Measurements from ENCODE around the gene RTN4IP1.
A peak's percentile ranks its signal among the peaks of the same experiment; 100 is the strongest.
"Not testable (repeated sequence)": the region's sequence is repeated elsewhere in the genome, so short reads cannot be mapped to it uniquely, and the experiment has no call there.

RTN4IP1 gene

DNA sequence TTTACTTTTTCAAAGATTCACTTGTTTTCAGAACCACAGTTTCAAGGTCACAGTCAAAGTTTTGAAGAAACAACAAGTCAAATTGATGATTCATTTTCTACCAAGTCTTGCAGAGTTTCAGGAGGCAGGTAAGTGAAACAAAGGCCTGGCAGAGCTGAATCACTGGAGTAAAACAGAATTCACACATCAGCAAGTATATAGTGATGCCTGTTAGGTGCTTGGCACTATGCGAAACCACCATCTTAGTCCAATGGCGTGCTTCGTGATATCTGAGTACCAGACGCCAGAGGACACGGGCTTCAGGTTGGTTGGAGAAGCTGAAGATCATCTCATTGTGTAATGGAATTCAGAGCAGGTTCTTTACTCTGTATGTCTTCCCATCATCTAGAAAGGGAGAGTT, 75.9 kb downstream of the RTN4IP1 start:
- H3K27ac ChIP-seq, result no peak overlapping the region
- DNase-seq (ENCODE audit: low read depth, low spot score), result no peak

DNA sequence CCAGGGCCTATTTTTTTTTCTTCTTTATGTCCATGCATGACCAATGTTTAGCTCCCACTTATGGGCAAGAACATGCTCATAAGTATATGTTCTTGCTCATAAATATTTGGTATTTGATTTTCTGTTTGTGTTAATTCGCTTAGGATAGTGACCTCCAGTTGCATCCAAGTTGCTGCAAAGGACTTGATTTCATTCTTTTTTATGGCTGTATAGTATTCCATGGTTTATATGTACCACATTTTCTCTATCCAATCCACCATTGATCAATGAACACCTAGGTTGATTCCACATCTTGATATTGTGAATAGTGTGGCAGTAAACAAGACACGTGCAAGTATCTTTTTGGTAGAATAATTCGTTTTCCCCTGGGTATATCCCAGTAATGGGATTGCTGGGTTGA, 78.1 kb downstream of the RTN4IP1 start:
- no peak for DNase-seq (ENCODE audit: low read depth, low spot score)
- H3K27ac ChIP-seq, result no peak overlapping the region

DNA sequence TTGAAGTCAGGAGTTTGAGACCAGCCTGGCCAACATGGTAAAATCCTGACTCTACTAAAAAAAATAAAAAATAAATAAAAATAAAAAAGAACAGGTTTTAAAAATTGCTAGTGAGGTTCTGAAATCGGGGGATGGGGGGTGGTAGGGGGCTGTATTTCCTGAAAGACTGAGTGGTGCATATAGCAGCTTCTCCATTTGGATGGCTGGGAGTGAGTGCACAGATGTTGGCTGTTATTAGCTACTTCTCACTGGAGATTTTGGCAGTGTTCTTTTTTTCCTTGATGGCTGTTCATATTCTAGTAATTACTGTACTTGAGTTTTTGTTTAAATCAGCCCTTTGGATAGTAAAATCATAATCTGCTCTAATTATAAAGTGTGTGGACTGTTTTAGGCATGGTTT, 79.8 kb downstream of the RTN4IP1 start:
- H3K27ac ChIP-seq, result peak overlapping the region; percentile 98
- no peak for DNase-seq (ENCODE audit: low read depth, low spot score)

DNA sequence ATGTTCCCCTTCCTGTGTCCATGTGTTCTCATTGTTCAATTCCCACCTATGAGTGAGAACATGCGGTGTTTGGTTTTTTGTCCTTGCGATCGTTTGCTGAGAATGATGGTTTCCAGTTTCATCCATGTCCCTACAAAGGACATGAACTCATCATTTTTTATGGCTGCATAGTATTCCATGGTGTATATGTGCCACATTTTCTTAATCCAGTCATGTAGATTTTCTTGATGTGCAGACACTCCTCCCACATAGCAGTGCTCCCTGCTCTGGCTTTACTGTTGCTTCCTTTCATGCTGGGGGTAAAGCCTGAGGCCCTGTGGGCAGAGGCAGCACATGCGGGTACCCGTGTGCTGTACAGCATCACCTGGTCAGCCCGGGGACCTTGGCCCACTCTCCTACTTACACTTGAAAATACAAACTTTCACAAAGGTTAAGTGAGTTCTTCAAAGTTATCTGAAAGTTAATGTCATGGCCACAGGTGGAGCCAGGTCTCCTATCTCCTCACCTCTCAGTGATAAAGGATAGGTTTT, 80.3 kb downstream of the RTN4IP1 start:
- DNase-seq (ENCODE audit: low read depth, low spot score), result not testable (repeated sequence)
- peak overlapping the region; percentile 98 for H3K27ac ChIP-seq

DNA sequence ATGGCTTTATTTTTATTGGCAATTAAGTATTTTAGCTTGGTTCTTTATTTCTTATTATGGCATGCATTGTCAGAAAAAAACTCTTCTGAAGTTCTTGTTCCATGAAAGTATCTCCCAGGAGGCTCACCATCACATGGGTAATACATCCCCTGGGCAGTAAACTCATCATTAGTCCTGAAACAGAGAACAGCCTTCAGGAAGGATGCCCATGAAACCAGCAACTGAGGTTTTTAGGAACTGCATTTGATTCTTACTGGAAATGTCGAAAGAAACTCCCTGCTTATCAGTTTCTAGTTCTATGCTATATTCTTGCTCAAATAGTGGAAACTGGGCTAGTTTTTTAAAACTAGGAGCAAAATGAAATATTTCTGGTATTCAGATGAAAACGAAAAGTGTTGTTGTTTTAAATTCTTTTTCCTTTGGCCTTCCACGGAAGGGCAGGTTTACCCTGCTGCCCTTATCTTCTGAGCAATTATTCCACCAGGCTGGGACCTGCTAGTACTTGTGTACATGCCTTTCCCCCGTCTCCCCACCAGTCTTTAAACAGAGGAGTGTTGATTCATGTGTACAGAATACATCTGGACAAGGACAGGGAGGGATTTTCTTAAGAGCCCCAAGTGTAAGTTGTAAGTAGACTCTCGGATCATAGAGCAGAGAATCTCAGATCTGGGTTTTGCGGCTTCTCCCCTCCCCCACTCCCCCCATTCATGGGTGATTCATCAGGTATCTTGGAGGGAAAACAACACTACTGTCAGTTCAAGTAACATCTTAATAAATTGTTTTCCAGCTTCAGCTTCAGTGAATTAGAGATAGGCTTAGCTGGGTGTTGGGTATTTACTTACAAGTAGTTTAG, 81.5 kb downstream of the RTN4IP1 start:
- peak overlapping the region; percentile 98 for H3K27ac ChIP-seq
- DNase-seq (ENCODE audit: low read depth, low spot score), result peak; percentile 84

DNA sequence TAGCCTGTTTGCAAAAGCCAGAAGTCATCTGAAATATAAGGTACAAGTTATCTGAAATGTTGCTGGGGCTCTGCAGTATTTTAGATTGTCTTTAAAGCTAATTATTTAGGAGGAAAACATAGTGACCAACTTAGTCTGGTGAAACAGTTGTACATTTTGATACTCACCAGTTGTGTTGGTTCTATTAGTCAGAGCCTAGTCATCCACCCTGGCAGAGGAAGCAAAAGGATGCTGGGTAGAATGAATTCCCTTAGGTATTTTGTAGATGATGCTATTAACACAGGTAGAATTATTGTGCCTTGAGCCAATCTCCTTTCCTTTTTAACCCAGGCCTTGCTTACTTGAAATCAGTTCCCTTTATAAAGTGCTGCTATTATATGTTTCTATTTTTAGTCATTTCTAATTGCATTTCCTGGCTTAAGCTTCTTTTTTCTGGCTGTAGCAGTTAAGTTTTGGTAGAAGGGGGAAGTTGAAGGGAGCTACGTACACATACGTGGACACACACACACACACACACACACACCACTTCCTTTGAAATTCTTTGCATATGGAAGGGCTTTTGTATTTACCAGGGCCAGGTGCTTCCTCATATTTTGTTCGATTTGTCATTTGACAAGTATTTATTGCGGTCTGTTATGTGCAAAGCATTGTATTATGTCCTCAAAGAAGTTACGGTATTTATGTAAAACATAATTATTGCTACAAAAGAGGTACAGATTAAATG, 82.4 kb downstream of the RTN4IP1 start:
- DNase-seq (ENCODE audit: low read depth, low spot score), result peak; percentile 79

DNA sequence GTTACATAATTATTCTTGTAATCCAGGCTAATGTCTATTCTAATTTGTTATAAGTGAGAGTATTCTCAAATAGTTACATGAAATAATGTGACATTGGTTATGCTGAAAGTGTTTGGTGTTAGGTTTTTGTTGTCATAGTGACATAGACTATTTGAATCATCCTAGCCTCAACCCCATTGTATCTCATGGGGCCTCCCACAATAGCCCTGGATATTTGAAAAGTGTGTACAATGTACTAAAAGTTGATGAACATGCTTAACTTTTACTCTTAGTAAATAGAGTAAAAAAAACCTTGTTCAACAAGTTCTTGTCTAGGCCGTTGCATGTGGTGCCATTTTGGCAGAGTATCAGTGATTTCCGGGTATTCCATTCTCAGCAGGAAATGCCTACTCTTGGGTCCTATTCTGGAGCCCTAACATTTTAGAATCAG, 83.0 kb downstream of the RTN4IP1 start:
- no peak for DNase-seq (ENCODE audit: low read depth, low spot score)
- peak overlapping the region; percentile 98 for H3K27ac ChIP-seq

More for the DNA sequence above, 82.4 kb downstream of the RTN4IP1 start:
- H3K27ac ChIP-seq, result peak overlapping the region; percentile 98

DNA sequence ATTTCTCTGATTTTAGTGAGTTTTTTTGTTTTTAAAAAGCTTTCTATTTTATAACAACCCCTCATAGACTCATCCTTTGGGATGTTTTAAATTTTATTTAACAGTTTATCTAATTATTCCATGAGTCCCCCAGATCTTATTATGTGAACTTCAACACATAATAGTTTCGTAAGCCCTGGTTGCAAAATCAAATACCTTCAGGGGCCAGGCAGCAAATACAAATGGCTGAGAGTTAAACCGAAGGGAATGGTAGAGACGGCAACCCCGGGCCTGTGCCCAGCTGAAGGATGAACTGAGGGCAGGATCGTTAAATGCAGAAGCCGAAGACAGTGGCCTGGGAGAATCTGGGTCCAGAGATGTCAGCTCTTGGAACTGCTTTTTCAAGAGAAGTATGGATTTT, 88.4 kb downstream of the RTN4IP1 start:
- no peak overlapping the region for H3K27ac ChIP-seq
- no peak for DNase-seq (ENCODE audit: low read depth, low spot score)

DNA sequence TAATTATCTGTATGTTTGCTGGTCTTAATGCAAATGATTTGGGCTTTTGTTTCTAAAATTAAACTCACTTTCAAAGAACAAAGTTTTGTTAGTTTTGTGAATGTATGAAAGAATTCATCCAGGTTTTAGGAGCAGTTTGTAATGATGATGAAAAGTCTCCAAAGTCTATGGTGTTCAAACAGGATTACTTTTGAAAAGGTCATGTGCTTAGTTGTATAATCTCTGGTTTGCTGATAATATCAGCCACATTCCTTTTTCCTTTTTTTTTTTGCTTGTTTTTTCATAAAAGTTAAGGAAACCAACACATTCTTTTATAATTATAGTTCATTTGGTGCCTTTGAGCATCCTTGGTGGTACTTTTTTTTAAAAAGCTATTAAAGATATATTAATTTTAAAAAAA, 88.9 kb downstream of the RTN4IP1 start:
- no peak overlapping the region for H3K27ac ChIP-seq
- DNase-seq (ENCODE audit: low read depth, low spot score), result no peak

DNA sequence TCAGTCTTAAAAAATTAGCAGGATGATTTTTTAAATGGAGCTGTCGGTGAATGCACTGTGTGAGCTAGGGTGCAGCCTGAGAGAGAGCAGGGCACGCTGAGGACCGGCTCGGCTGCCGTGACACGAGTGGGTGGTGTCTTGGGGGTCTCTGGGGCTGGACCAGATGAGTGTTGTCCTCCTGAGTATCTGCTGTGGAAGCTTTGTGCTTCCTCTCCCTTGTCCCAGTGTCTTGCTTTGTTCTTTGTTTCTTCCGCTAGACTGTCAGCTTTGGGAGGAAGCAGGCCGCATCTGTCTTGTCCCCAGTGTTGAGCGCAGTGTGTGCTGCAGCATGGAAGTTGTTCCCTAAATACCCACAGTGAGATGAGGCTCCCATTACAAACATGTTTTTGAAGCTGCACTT, 89.4 kb downstream of the RTN4IP1 start:
- no peak for DNase-seq (ENCODE audit: low read depth, low spot score)
- no peak overlapping the region for H3K27ac ChIP-seq

DNA sequence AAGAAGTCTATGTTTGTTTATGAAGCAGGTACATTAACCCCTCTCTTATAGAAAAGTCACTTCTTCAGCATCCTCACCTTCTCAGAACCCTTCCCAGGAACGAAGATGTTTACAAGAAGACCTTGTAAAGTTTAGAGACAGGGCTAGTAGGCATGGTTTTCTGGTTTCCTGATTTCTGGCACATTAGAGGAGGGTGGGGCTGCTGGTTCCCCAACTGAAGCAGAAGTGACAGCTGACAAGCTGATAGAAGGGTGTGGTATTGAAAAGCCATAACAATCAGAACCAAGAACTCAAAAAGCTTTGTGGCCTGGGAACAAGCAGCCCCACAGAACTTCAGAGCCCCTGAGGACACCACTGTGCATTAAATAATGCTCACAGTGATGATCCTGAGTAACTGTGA, 91.2 kb downstream of the RTN4IP1 start:
- no peak overlapping the region for H3K27ac ChIP-seq
- DNase-seq (ENCODE audit: low read depth, low spot score), result no peak

DNA sequence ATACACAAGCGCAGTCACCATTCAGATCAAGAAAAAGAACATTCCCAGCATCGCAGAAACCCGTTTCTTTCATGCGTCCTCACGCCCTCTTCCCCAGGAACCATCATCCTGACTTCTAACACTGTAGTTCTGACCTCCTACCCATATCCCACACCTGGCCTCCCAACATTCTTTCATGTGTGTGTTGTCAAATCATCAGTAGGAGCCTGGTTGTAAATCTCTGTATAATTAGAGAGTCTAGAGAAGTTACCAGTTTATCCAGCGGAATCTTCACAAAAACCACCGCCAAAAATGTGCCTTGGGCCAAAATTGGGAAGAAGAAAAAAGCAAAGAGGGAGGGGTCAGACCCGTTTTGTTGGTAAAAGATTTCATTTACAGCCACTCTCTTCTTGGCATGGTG, 91.6 kb downstream of the RTN4IP1 start:
- no peak for DNase-seq (ENCODE audit: low read depth, low spot score)
- H3K27ac ChIP-seq, result no peak overlapping the region

DNA sequence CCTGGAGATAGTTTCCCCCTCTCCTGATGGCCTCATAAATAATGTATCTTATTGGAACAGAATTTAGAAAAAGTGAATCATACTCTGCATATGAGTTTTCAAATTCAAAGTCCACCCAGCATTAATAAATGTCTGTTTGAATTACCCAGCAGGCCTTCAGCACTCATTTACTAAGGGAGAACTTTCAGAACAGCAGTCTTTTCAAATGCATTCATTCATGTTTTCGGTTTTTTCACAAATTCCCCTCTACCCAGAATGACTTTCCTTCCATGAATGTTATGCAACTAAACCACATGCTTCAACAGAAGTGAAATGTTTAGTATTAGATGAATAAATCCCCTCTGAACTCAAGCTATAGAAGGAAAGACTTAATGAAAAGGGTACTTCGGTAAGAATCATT, 92.4 kb downstream of the RTN4IP1 start:
- no peak for DNase-seq (ENCODE audit: low read depth, low spot score)
- H3K27ac ChIP-seq, result no peak overlapping the region

DNA sequence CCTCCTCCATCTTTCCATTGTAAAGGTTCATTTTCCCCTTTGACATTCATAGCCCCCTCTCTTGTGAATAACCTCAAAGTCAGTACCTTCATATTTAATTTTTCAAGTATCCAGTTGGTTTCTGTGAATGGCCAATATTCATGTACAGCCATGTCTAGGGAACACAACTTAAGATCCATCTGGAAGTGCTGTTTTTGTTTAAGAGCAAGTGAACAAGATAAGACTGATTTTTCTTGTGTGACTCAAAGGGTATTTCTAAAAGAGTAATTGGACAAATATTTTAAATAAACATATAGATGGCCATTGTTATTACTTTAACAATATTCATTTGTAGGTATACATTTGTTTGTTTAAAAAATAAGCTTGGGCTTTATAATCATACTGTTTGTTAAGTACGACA, 92.9 kb downstream of the RTN4IP1 start:
- peak overlapping the region; percentile 6 for H3K27ac ChIP-seq
- DNase-seq (ENCODE audit: low read depth, low spot score), result no peak

DNA sequence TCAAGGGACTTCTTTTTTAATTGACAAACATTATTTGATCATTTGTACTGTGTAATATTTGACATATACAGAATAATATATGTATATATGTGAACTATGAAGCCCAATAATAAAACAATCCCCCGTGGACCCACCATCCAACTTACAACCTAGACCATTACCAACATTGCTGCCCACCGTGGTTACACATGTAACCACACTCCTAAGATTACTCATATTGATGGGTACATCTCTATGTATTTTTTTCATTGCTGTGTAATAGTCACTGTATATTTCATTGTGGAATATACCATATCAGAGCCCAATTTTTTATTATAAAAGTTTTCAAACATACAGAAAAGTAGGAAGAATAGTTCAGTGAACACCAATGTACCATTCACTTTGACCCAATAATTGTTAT, 94.3 kb downstream of the RTN4IP1 start:
- no peak for DNase-seq (ENCODE audit: low read depth, low spot score)
- H3K27ac ChIP-seq, result peak overlapping the region; percentile 98

DNA sequence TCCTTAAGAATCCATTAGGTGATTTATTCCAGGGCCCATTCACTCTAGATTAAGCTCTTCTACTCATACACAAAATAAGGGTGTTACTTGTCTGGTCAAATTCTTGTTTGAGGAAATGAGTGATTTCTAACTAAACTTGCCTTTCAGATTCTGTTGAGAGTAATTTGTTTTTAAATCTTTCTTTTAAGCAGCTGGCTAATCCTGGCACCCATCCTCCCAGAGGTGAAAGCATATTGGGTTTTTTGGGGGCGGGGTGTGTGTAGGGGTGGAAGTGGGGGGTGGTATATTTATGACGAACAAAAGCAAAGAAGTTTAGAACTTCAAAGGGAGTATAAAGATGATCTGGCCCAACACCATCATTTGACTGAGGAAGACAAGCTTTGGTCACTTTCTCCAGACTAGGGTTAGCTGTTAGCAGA, 94.7 kb downstream of the RTN4IP1 start:
- no peak for DNase-seq (ENCODE audit: low read depth, low spot score)
- H3K27ac ChIP-seq, result peak overlapping the region; percentile 98

DNA sequence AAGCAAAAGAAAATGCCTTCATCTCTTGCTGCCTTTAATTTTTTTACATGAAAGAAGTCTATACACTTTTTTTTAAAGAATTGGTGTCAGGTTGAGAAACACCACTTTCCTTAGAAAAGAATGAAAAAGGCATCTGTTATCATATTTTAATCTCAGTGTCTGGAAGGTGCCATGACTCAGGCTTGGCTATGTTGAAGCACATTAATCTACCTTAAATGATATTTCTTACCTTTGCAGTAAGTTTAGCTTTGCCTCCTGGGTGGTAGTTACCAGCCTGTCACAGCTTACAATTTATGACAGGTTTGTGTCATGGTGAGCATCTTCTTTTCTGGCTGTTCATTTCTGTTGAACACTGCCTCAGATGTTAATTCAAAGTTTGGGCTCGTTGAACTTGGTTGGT, 95.3 kb downstream of the RTN4IP1 start:
- DNase-seq (ENCODE audit: low read depth, low spot score), result no peak

DNA sequence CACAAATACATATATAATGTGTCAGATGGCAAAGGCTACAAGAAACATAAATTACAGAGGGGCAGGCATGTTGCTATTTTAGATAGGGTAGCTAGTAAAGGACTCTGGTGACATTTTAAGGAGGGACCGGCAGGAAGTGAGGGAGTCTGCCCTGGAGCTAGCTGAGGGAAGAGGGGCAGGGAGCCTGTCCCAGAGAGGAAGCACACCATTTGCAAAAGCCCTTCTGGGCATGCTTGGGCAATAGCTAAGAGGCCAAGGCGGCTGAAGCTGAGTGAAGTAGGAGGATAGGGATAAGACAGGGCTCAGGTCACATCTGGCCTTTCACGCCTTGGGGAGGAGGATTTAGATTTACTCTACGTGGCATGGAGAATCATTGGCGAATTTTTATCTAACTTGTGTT, 96.2 kb downstream of the RTN4IP1 start:
- no peak for DNase-seq (ENCODE audit: low read depth, low spot score)
- peak overlapping the region; percentile 98 for H3K27ac ChIP-seq

More for the DNA sequence above, 95.3 kb downstream of the RTN4IP1 start:
- peak overlapping the region; percentile 98 for H3K27ac ChIP-seq

DNA sequence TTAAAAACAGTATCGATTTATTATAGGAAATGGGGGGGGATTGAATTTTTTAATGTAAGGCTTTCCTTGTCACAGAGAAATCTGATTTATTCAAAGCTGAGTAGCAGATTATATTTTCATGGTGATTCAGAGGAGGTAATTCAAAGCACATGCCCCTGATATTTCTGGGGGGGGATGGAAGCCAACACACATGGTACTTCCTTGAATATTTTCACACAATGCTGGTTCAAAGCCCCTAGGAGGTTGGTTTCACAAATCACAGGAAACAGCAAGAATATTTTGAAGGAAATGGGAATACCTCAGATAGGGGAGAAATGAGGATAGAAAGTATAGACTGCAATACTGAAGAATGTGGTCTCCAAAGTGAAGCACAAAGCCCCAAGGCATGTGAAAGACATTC, 98.8 kb downstream of the RTN4IP1 start:
- no peak for DNase-seq (ENCODE audit: low read depth, low spot score)
- H3K27ac ChIP-seq, result peak overlapping the region; percentile 98

DNA sequence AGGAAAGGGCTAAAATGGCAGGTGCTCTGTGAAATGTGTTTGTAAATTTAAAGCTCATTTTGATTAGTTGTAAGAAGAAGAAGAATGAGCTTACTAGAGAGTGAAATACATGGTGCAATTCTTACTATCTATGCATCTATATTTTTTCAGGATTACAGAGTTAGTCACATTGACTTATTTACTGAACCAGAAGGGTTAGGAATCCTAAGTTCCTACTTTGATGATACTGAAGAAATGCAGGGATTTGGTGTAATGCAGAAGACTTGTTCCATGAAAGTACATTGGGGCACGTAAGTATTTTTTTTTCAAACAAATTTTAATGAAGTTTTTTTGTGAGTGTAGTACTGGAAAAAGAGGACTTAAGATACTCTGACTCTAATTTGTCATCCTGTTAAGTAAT, 99.3 kb downstream of the RTN4IP1 start:
- H3K27ac ChIP-seq, result peak overlapping the region; percentile 98

DNA sequence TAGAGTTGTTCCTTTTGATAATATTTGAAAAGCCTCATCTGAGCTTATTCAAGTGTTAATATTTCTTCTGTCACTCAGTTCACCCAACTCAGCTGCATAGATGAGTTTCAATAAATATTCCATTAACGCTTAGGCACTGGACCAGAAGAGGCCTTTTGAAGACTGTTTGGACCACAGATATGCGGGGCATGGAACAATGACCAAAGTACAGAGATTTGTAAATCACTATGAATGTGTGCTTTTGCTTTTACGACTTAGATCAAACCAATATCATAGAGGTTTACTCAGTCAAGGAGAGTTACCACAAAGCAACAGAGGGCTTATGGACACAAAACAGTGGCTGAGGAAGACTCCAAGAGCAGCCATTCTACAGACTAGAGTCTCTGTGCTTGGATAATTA, 99.9 kb downstream of the RTN4IP1 start:
- DNase-seq (ENCODE audit: low read depth, low spot score), result no peak
- peak overlapping the region; percentile 98 for H3K27ac ChIP-seq

More for the DNA sequence above, 99.3 kb downstream of the RTN4IP1 start:
- no peak for DNase-seq (ENCODE audit: low read depth, low spot score)

Measured in epithelial cell of prostate (primary cell).